ENCODE data around the gene FKBP2. TPM values are rescaled to one million over a fixed set of nuclear protein-coding genes. Genes with fewer than 3 reads are reported as not detected.

Gene FKBP2
- total and polyA plus RNA-seq, 2 of the 13 experiments (the other 11 are each of a cell fraction or from before 2014, with no cell fraction given), result 30.1 to 53.3 TPM

DNA sequence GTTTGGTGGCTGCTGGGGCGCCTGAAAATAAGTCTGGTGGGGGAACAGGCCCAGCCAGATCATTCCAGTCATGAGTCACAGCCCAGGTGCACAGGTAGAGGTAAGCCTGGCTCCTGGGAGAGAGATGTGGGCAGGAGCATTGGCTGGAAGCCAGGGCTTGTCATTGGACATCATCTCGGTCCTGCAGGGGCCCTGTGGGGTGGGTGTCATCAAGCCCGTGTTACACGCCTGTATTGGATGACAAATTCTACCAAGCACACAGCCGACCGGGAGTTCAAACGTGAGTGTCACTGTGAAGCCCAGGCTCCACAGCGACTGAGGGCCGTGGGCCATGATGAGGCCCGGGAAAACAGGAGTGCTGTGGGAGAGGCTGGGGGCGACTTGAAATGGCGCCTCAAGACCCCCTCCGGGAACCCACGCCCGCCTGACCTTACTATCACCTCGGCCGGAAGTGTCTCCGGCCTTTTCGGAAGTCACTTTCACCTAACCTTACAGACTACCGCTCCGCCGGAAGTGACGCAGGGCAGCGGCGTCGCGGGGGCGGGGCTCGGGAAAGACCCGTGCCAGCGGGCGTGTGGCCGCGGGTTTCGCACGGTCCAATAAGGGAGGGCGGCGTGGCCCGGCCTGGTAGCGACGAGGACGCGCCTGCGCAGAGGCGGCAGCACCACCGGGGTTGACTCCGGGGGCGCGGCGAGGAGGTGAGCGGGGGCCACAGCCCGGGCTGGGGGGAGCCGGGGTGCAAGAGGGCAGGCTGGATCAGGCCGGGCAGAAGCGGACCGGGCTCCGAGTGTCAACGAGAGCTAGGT, at the start of gene FKBP2 (continued):
- TF ChIP-seq THRA (CRISPR knock-in tag; IDR thresholded peaks at IDR 0.05; ENCODE audit: borderline replicate concordance) (peak; percentile 34; the same call in 1 of the 2 replicates), RAD21 (CRISPR knock-in tag; IDR thresholded peaks at IDR 0.05) (no peak), CREB1 (IDR thresholded peaks at IDR 0.05) (peak; percentile 93), CREB1 (CRISPR knock-in tag; IDR thresholded peaks at IDR 0.05) (peak; percentile 97), ZNF143 (CRISPR knock-in tag; IDR thresholded peaks at IDR 0.05) (peak; percentile 59; the same call in 1 of the 2 replicates), RFX3 (CRISPR knock-in tag; IDR thresholded peaks at IDR 0.05) (peak; percentile 20; the same call in 1 of the 2 replicates), ZNF776 (CRISPR knock-in tag; IDR thresholded peaks at IDR 0.05) (peak; percentile 69; the same call in 1 of the 2 replicates), ZNF124 (CRISPR knock-in tag; IDR thresholded peaks at IDR 0.05) (0 out of 2 replicates have a peak, but pooled peaks have one; percentile 62), NR1H2 (CRISPR knock-in tag; IDR thresholded peaks at IDR 0.05; ENCODE audit: borderline replicate concordance, low read depth) (no peak), ZNF251 (CRISPR knock-in tag; IDR thresholded peaks at IDR 0.05) (no peak), RBM22 (optimal IDR thresholded peaks at IDR 0.05; ENCODE audit: low read length) (peak; percentile 74), ESRRA (CRISPR knock-in tag; IDR thresholded peaks at IDR 0.05; ENCODE audit: low read depth) (no peak), POLR2G (IDR thresholded peaks at IDR 0.05; ENCODE audit: low read depth, low read length) (peak; percentile 96), AKAP8 (CRISPR knock-in tag; IDR thresholded peaks at IDR 0.05) (peak; percentile 82), ATM (IDR thresholded peaks at IDR 0.05; ENCODE audit: borderline replicate concordance) (no peak), KLF13 (CRISPR knock-in tag; IDR thresholded peaks at IDR 0.05) (no peak), ZNF672 (CRISPR knock-in tag; IDR thresholded peaks at IDR 0.05) (no peak), ZNF775 (CRISPR knock-in tag; IDR thresholded peaks at IDR 0.05; ENCODE audit: borderline replicate concordance) (no peak), SAP130 (CRISPR knock-in tag; IDR thresholded peaks at IDR 0.05; ENCODE audit: low read depth) (peak; percentile 84)
- TF ChIP-seq, protein P1, sequence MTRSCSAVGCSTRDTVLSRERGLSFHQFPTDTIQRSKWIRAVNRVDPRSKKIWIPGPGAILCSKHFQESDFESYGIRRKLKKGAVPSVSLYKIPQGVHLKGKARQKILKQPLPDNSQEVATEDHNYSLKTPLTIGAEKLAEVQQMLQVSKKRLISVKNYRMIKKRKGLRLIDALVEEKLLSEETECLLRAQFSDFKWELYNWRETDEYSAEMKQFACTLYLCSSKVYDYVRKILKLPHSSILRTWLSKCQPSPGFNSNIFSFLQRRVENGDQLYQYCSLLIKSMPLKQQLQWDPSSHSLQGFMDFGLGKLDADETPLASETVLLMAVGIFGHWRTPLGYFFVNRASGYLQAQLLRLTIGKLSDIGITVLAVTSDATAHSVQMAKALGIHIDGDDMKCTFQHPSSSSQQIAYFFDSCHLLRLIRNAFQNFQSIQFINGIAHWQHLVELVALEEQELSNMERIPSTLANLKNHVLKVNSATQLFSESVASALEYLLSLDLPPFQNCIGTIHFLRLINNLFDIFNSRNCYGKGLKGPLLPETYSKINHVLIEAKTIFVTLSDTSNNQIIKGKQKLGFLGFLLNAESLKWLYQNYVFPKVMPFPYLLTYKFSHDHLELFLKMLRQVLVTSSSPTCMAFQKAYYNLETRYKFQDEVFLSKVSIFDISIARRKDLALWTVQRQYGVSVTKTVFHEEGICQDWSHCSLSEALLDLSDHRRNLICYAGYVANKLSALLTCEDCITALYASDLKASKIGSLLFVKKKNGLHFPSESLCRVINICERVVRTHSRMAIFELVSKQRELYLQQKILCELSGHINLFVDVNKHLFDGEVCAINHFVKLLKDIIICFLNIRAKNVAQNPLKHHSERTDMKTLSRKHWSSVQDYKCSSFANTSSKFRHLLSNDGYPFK (CRISPR knock-in tag; IDR thresholded peaks at IDR 0.05; ENCODE audit: borderline replicate concordance), result no peak
- TF ChIP-seq, protein P2, sequence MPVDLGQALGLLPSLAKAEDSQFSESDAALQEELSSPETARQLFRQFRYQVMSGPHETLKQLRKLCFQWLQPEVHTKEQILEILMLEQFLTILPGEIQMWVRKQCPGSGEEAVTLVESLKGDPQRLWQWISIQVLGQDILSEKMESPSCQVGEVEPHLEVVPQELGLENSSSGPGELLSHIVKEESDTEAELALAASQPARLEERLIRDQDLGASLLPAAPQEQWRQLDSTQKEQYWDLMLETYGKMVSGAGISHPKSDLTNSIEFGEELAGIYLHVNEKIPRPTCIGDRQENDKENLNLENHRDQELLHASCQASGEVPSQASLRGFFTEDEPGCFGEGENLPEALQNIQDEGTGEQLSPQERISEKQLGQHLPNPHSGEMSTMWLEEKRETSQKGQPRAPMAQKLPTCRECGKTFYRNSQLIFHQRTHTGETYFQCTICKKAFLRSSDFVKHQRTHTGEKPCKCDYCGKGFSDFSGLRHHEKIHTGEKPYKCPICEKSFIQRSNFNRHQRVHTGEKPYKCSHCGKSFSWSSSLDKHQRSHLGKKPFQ (CRISPR knock-in tag; IDR thresholded peaks at IDR 0.05; ENCODE audit: insufficient replicate concordance), result peak; percentile 20

All from HepG2 (cell line).